HG02884 (cell line): ENCODE results near the gene ZBTB40.

Experiments used
- ATAC-seq: cut with Tn5 transposase; IDR thresholded peaks from one replicate; pipeline ENCODE4 v1.9.1; 2021; ENCODE audit warnings: mild to moderate bottlenecking, moderate library complexity; ENCODE audit not compliant: unreplicated experiment

The ZBTB40 gene

DNA sequence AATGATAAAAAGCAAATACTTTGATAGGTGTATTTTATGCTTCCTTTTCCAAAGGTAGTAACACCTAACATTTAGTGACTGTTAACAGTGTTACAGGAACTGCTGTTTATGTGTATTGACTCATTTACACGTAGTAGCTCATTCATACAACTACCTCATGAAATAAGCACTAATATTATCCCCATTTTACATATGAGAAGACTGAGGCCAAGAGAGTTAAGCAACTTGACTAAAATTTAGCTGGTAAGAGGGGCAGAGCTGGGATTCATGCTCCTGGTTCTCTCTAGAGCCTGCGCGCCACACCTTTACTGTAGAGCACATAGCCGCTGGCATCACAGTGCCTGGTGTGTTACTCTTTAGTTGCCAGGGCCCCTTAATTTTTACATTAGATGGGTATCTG, 11.3 kb downstream of the ZBTB40 start:
- ATAC-seq: no peak

DNA sequence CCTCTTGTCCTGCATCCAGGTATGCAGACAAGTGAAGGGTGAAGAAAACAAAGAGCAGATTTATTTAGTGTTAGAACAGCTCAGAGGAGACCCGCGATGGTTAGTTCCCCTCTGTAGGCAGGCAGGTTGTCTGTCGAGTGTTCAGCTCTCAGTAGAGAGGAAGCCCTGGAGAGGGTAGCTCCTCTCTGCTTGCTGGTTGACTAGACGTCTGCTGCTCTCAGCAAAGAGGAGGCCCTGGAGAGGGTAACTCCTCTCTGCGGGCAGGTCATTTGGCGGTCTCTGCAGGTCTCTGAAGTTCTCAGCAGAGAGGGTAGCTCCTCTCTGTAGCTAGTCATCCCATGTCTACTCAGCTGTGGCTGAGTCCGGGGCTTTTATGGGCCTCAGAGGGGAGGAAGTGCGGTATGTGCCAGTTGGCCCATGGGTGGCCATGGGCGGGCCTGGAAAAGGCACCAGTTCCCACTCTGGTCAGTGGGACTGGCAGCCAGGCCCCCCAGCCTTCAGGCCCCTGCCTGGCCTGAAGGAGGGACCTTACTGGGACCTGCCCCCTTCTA, 13.4 kb downstream of the ZBTB40 start:
- ATAC-seq: no peak

DNA sequence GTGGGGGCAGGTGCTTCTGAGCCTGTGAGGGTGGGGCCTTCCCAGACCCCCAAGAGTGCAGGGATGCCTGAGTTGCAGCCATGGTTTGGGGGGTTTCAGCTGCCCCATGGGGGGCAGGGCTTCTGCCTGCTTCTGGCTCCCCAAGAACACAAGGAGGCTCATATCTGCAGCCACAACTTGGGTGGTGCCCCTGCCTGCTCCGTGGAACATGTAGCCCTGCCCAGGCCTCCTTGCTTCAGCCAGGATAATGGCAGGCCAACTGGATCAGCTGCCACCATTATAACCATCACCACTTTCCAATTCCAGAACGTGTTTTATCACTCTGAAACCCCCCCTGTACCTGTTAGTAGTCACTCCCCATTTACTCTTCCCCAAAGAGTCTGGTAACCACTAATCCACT, 14.0 kb downstream of the ZBTB40 start:
- ATAC-seq: no peak

DNA sequence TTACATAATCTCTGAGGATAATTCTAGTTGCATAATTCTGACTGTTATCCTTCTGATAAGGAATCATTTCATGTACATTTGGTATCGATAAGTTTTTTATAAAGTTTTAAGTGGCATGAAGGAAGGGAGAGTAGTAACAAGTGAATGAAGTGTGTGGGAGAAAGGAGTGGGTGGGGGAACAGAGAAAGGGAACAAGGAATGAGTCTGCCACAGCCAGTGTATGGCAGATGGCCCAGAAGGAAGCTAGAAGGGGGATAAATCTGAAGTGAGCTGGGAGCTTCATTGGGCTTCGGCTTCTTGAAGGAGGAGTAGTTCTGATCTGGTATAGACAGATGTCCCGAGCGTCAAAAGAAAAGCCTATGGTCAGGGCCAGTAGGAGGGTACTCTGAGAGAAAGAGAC, 18.6 kb downstream of the ZBTB40 start:
- no peak for ATAC-seq

DNA sequence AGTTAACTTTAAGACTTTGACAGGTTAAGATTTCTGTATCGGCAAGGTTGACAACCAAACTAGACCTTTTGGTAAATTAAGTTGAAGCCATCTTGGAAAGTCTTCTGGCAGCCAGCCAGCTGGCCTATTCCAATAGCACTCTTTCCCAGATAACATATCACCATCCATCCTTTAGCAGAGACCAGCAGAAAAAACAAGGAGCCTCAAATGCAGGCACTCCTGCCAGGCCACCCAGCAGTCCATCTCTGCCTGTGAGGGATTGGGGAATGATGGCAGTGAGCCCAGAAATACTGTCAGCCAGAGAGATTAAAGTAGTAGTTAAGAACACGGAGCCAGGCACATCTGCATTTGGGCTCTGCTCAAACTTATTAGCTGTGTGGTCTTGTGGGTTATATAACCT, 19.4 kb downstream of the ZBTB40 start:
- ATAC-seq: no peak

DNA sequence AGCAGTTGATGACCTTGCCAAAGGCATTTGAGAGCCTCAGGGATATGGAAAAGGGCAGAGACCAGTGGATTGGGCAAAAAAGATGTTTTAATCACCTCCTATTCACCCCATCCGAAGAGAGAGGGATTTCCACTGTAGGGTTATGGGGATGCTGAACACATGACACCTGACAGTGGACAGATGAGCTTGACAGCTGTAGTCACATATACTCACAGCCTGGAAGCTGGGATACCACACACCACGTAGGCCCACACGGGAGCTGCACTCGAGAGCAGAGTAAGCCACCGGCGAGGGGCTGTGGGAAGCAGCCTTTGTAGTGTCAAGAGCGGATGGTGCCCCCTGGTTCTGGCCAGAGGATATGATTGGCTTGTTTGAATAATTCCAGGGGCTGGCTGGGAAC, 20.0 kb downstream of the ZBTB40 start:
- no peak for ATAC-seq

DNA sequence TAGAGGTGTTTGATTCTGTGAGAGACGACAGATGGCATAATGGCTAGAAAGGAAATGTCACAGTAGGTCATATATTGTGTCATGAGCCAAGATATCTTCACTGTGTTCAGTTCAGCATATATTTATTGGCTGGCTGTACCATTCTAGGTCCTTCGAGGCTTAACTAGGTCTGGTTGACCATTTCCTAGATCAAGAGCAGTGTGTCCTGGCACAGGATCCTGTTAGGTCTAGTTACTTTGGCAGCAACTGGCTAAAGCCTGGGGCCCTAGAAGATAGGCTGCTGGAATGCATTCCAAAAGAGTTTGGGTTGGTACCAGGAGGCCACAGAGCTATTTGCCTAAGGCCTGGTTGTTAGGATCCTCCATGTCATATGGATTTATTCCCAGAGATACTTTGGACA, 20.9 kb downstream of the ZBTB40 start:
- no peak for ATAC-seq

DNA sequence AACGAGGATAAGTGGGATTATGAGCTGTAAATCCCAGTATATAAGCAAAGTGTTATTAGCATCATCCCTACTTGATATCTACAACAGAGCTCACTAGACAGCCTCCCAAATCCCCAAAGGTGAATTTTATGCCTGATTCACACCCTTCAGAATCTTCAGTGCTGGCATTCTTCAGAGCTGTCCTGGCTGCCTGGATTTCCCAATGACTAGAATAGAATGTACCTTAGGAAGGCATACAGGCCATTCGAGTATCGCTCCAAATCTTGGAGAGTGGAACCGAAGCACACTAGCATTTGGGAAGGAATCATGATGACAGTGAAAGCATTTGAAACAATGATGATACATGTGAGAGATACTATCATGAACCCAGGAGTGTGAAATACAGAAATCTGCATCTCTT, 22.3 kb downstream of the ZBTB40 start:
- no peak for ATAC-seq

DNA sequence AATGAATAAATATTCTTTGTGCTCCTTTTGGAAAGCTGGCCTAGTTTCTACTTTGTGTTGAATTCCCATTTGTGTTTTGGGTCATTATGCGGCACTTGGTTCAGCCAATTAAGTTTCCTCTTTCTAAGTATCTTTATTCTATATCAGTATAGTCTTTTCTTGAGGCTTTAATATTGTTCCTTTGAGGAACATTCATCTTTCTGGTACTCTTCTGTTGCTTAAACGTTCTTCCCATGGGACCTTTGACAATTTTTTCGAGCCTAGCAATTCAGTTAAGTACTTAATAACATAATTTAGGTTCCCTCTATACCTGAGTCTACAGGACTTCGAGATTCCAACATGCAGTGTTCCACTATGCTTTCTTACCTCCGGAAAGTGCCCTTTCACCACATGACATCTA, 24.9 kb downstream of the ZBTB40 start:
- no peak for ATAC-seq

DNA sequence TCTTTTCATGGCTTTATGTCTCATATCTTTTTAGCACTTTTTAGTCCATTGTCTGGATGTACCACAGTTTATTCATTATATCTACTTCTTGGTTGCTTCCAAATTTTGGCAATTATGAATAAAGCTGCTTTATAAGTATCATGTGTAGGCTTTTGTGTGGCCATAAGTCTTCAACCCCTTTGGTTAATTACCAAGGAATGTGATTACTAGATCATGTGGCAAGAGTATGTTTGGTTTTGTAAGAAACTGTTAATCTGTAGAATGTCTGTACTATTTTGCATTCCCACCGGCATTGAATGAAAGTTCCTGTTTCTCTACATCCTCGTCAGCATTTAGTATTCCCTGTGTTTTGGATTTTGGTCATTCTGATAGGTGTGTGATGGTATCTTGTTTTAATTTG, 31.5 kb downstream of the ZBTB40 start:
- ATAC-seq: no peak

DNA sequence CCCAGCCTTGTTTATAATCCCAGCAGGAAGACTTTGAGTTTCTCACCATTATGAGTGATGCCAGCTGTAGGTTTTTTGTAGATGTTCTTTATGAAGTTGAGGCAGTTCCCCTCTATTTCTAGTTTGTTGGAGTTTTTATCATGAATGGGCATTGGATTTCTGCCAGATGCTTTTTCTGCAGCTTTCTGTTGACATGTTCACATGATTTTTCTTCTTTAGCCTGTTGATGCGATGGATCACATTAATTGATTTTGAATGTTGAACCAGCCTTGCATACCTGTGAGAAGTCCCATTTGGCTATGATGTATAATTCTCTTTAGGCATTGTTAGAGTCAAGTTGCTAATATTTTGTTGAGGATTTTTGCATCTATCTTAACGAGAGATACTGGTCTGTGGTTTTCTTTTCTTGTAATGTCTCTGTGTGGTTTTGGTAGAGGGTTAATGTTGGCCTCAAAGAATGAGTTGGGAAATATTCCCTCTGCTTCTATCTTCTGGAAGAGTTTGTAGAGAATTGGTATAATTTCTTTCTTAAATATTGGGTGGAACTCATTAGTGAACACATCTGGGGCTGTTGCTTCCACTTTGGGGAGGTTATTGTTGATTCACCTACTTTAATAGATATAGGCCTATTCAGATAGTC, 33.2 kb downstream of the ZBTB40 start:
- ATAC-seq: no peak

DNA sequence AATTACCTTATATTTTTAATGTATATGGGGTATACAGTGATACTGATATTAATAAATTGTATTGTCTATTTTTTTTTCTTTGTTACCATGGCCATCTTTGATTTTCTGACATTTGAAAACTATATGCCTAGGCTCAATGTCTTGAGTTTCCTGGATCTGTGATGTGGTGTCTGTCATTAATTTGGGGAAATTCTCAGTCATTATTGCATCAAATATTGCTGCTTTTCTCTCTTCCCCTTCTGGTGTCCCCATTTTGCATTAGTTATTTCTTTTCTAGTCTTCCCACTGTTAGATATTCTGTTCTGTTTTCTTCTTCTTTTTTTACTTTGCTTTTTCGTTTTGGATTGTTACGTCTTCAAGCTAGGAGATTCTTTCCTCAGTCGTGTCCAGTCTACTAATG, 33.8 kb downstream of the ZBTB40 start:
- ATAC-seq: no peak

DNA sequence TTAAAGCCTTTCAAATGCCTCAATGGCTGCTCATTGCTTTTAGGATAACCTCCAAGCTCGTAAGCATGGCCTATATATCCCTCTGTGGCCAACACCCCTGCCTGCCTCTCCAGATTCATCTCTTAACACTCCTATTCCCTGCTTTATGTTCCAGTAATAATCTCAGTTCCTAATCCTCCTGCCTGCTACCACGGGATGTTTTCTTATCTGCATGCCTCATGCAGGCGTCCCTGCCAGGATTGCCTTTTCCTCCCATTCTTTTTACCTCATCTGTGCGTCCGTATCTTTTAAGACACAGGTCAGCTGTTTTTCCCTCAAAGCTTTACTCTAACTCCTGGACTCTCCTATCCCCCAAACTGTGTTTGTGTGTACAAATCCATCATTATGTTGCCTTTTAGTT, 36.1 kb downstream of the ZBTB40 start:
- ATAC-seq: no peak

DNA sequence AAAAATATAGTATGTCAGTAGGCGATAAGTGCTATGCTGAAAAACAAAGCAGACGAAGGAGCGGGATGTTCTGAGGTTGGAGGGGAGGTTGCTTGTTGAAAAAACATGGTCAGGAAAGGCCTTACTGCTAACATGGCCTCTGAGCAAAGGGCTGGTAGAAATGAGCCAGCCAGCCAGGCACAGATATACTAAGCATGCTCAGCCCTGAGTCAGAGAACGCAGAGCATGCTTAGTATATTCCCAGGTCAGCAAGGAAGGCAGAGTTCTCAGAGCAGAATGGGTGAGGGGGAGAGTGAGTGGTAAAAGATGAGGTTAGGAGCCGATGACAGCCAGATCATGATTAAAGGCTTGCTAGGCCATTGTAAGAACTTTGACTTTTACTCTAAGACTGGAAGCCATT, 36.7 kb downstream of the ZBTB40 start:
- ATAC-seq: no peak

DNA sequence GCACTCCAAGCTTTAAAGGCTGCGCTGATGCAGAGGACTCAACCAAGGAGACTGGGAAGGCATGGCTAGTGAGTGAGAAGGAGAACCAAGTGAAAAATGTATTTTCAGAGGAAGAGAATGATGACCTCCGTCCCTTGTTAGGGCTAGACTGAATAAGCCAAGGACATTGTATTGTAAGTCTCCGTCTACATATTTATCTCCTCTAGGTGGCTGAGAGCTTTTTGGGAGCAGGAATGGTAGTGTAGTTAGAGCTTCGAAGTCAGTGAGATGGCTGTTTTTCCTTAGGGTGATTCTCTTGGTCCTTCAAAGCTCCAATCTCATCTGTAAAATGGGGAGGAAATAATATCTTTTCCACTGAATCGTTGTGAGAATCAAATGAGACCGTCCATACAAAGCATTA, 37.6 kb downstream of the ZBTB40 start:
- no peak for ATAC-seq

DNA sequence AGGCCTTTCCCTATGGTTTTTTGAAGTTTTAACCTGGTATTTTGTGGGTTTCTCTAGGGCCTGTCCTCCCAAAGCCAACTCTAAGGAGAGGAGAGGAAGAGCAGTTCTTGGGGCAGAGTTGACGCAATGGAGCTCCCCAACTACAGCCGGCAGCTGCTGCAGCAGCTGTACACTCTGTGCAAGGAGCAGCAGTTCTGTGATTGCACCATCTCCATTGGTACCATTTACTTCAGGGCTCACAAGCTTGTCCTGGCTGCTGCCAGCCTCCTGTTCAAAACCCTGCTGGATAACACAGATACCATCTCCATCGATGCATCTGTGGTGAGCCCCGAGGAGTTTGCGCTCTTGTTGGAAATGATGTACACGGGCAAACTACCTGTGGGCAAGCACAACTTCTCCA, 38.2 kb downstream of the ZBTB40 start:
- ATAC-seq: no peak

DNA sequence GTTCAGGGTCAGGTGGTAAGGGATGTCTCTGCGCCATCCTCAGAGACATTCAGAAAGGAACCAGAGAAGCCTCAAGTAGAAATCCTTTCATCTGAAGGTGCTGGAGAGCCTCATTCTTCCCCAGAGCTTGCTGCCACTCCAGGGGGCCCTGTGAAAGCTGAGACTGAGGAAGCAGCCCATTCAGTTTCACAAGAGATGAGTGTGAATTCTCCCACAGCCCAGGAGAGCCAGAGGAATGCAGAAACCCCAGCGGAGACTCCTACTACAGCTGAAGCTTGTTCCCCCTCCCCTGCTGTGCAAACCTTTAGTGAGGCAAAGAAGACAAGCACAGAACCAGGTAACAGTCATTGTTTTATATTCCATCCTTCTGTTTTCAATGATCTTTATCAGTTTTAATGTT, 38.7 kb downstream of the ZBTB40 start:
- ATAC-seq: no peak

DNA sequence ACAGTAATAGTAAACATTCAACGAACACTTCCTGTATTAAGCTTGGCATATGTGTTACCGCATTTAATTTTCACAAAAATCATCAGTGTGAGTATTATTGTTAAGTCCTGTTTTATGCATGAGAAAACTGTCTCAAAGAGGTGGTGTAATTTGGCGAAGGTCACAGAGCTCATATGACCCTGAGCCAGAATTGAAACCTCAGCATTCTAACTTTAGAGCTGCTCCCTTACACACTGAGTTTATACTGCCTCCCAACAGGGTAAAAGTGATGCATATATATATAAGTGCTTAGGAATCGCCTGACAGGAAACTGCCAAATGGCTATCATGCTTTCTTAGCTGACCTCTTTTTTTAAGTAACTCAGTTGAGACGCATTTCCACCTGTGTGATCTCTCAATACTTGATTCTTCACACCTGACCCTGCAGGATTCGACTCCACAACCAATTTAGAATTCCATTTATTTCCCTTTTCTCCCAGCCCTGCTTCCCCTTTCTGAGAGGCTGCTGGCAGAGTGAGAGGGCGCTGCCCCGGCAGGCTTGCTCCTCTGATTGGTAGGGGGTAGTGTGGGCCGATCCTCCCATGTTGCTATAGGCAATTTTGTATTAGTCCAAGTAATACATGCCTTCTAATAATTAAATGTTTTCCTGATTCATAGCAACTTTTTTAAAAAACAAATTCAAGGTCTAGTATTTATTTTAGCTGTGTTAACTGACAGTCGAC, 40.5 kb downstream of the ZBTB40 start:
- no peak for ATAC-seq

DNA sequence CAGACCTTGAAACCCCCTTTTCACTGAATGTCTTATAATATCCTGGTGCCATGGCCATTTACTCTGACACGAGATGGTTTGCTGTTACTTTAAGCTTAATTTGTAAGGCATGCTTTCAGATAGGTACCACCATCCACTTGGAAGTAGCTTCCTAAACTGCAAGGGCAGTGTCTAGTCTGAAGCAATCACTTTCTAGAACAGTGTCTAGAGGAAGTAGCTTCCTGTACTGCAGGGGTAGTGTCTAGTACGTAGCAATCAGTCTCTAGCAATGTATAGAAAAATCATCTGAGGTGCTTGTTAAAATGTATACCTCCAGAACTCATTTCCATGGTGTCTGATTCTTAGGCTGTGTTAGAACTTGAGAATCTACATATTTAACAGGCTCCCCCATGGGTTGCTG, 42.5 kb downstream of the ZBTB40 start:
- ATAC-seq: no peak

DNA sequence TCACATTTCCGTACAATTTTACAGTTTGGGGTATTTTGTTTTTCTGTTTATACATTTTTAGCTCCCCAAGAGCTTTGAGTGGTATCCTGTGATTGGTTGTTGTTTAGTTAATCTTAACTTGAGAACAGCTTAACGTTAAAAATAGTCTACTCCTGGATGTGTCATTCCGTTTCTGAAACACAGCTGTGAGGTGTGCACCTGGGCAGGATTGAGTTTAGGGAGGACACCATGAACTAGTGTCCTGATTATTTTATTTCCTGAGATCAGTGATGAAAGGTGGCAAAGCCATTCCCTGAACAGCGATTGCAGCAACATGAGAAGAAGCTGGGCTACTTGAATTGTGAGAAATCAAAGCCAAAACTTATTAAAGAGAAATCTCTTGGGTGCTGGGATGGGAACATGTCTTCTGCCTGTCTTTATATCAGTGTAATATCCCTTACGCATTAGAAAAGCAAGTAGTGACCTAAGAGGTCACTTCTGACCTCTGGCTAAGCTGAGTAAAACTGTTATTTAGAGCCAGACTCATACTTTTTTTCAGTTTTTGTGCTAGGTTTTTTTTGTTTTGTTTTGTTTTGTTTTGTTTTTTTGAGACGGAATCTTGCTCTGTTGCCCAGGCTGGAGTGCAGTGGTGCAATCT, 43.4 kb downstream of the ZBTB40 start:
- ATAC-seq: no peak

DNA sequence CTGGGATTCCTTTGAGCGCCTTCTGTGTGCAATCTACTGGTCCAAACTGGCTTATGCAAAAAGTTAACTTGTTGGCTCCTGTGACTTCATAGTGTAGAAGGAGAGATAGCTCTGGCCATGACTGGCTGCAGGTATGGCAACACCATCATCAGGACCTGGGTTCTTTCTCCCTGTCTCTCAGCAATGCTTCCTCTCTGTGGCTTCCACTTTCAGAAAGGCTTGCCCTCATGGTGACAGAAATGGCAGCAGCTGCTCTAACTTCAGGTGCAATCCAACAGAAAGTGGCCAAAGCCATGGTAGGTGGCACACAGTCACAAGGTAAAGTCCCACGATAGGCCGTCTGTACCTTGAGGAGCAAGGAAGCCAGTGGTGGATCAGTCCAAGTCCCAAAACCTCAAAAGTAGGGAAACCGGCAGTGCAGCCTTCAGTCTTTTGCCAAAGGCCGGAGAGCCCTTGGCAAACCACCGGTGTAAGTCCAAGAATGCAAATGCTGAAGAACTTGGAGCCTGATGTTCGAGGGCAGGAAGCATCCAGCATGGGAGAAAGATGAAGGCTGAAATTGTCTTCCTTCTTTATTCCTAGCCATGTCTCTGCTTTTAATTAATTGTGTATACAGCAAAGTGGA, 45.0 kb downstream of the ZBTB40 start:
- no peak for ATAC-seq

DNA sequence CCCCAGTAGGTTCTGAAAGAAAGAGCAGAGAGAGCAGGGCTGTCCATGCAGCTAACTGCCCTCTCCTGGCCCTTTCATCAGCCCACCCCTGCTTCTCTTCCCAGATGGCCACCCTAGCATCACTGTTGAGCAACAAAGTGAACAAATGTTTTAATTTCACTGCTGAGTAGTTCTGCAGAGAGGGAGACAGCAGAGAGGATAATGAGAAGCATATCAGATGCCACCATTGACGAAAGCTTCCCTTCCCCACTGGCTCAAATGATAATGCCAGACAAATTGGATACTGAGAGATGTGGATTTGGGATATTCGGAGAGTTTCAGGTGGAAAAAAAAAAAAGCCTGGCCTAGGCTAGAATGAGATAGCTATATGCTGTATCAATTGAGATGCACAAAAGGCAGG, 46.8 kb downstream of the ZBTB40 start:
- no peak for ATAC-seq
